Spleen (tissue), 7 donors: ENCODE measurements around the gene CARD16.

ENCODE experiments used
- POLR2AphosphoS5 ChIP-seq, 3 donors: sonication (generic); formaldehyde crosslinking; IDR thresholded peaks; one replicate each; pipeline ENCODE4 v1.5.1; 2017; ENCODE audit warnings: antibody characterized with exemption in 3 of 3
- TF ChIP-seq, protein P1 (sequence below), 11 experiments: fragments of 200-600 bp in 7 of 11; fragments of 450-650 bp in 4 of 11; sonication (generic) in 4 of 11; IDR thresholded peaks in 8 of 11; conservative IDR thresholded peaks in 3 of 11; 1 replicate in 7 of 11; 2 replicates in 4 of 11; pipeline versions ENCODE4 v1.4.0 to v1.8.0; 2016 to 2021; ENCODE audit warnings: antibody characterized with exemption in 11 of 11, inconsistent platforms in 4 of 11, mild to moderate bottlenecking in 1 of 11
- donor health status: DM: no; HTN: no; CAD: no; lungs with moderate emphysema.
- donor health status: DM: no; HTN: no; CAD: no.
- donor health status: DM: no; HTN: no; CAD: no.

DNA sequence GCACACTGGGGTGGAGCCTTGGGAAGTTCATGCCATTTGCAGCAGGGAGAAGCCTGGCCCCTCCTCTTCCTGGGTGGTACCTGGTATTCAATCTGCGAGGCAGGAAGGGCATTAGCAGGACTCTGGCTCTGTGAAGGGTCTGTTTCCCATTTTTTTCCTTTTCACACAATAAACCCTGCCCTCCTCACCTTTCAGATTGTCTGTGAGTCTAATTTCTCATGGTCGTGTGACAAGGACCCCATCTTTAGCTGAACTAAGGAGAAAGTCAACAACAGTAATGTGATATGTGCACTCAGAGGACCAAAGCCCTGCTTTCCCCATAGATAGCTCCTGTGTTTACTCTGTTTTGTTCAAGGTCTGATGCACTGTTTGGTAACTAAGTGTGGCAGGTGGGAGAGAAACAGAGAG, 50.1 kb downstream of the CARD16 start:
- TF ChIP-seq, protein P1, sequence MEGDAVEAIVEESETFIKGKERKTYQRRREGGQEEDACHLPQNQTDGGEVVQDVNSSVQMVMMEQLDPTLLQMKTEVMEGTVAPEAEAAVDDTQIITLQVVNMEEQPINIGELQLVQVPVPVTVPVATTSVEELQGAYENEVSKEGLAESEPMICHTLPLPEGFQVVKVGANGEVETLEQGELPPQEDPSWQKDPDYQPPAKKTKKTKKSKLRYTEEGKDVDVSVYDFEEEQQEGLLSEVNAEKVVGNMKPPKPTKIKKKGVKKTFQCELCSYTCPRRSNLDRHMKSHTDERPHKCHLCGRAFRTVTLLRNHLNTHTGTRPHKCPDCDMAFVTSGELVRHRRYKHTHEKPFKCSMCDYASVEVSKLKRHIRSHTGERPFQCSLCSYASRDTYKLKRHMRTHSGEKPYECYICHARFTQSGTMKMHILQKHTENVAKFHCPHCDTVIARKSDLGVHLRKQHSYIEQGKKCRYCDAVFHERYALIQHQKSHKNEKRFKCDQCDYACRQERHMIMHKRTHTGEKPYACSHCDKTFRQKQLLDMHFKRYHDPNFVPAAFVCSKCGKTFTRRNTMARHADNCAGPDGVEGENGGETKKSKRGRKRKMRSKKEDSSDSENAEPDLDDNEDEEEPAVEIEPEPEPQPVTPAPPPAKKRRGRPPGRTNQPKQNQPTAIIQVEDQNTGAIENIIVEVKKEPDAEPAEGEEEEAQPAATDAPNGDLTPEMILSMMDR (IDR thresholded peaks at IDR 0.05 in 8 of 11, conservative IDR thresholded peaks at IDR 0.05 in 3 of 11) = no peak
- TF ChIP-seq POLR2AphosphoS5 (IDR thresholded peaks at IDR 0.05) = no peak
